HepG2 (cell line): Measurements from ENCODE around the gene MBD5. TPM values are rescaled to one million over a fixed set of nuclear protein-coding genes. Genes with fewer than 3 reads are reported as not detected.

Experiments
- ATF4 ChIP-seq, 2 experiments: fragments of 450-650 bp in 1 of 2; sonication (generic) in 1 of 2; formaldehyde crosslinking; IDR thresholded peaks; 2 replicates each; pipeline versions ENCODE4 v1.5.0 to v1.8.0; 2020 to 2022; ENCODE audit warnings: mild to moderate bottlenecking in 1 of 2, missing genetic modification reagents in 1 of 2
- CEBPG ChIP-seq: IDR thresholded peaks from 2 replicates; pipeline ENCODE4 v1.6.1; 2016
- CREB3 ChIP-seq: sonication (generic); formaldehyde crosslinking; IDR thresholded peaks from 2 replicates; pipeline ENCODE4 v1.5.0; 2020; ENCODE audit warnings: missing genetic modification reagents
- GATAD1 ChIP-seq: IDR thresholded peaks from 2 replicates; pipeline ENCODE4 v1.6.1; 2016; ENCODE audit warnings: missing genetic modification reagents, missing compliant biosample characterization
- HNRNPK ChIP-seq: fragments of 200-400 bp; formaldehyde crosslinking; IDR thresholded peaks from 2 replicates; pipeline ENCODE4 v1.6.1; 2018; ENCODE audit warnings: low read length, low read depth, moderate library complexity, mild to moderate bottlenecking; ENCODE audit not compliant: poor library complexity, severe bottlenecking
- HOXA7 ChIP-seq: sonication (generic); formaldehyde crosslinking; IDR thresholded peaks from 2 replicates; pipeline ENCODE4 v1.8.1; 2022; ENCODE audit warnings: mild to moderate bottlenecking, missing genetic modification reagents, moderate library complexity
- KMT2A ChIP-seq: sonication (generic); formaldehyde crosslinking; IDR thresholded peaks from 2 replicates; pipeline ENCODE4 v1.4.0; 2020; ENCODE audit warnings: missing genetic modification reagents
- MIXL1 ChIP-seq: IDR thresholded peaks from 2 replicates; pipeline ENCODE4 v1.6.1; 2016
- NR1H2 ChIP-seq: sonication (generic); formaldehyde crosslinking; IDR thresholded peaks from 2 replicates; pipeline ENCODE4 v1.8.1; 2022; ENCODE audit warnings: low read depth, missing genetic modification reagents, borderline replicate concordance
- PRDM15 ChIP-seq: sonication (generic); formaldehyde crosslinking; IDR thresholded peaks from 2 replicates; pipeline ENCODE4 v1.4.0; 2020; ENCODE audit warnings: missing genetic modification reagents
- RELA ChIP-seq: sonication (generic); formaldehyde crosslinking; IDR thresholded peaks from 2 replicates; pipeline ENCODE4 v1.4.0; 2020; ENCODE audit warnings: missing genetic modification reagents
- THYN1 ChIP-seq: sonication (generic); formaldehyde crosslinking; IDR thresholded peaks from 2 replicates; pipeline ENCODE4 v1.8.1; 2023; ENCODE audit warnings: low read depth, mild to moderate bottlenecking, moderate library complexity, missing genetic modification reagents, borderline replicate concordance
- ZBTB1 ChIP-seq: sonication (generic); formaldehyde crosslinking; IDR thresholded peaks from 2 replicates; pipeline ENCODE4 v1.4.0; 2020; ENCODE audit warnings: missing genetic modification reagents, borderline replicate concordance
- ZBTB14 ChIP-seq: sonication (generic); formaldehyde crosslinking; IDR thresholded peaks from 2 replicates; pipeline ENCODE4 v1.4.0; 2020; ENCODE audit warnings: missing genetic modification reagents
- ZC3H4 ChIP-seq: sonication (generic); formaldehyde crosslinking; IDR thresholded peaks from 2 replicates; pipeline ENCODE4 v1.4.0; 2020; ENCODE audit warnings: missing genetic modification reagents, borderline replicate concordance
- ZFP91 ChIP-seq: sonication (generic); formaldehyde crosslinking; IDR thresholded peaks from 2 replicates; pipeline ENCODE4 v1.9.0; 2022; ENCODE audit warnings: missing genetic modification reagents, mild to moderate bottlenecking, borderline replicate concordance
- ZNF207 ChIP-seq: fragments of 450-650 bp; IDR thresholded peaks from 2 replicates; pipeline ENCODE4 v1.6.1; 2016; ENCODE audit warnings: antibody characterized with exemption, borderline replicate concordance
- ZNF234 ChIP-seq: sonication (generic); formaldehyde crosslinking; conservative IDR thresholded peaks from 2 replicates; pipeline ENCODE4 v1.5.1; 2020; ENCODE audit warnings: mild to moderate bottlenecking, missing genetic modification reagents
- ZNF496 ChIP-seq: sonication (generic); formaldehyde crosslinking; IDR thresholded peaks from 2 replicates; pipeline ENCODE4 v1.8.1; 2023; ENCODE audit warnings: mild to moderate bottlenecking, moderate library complexity, missing genetic modification reagents; ENCODE audit not compliant: insufficient replicate concordance
- ZNF598 ChIP-seq: sonication (generic); formaldehyde crosslinking; IDR thresholded peaks from 2 replicates; pipeline ENCODE4 v1.5.1; 2020; ENCODE audit warnings: mild to moderate bottlenecking, missing genetic modification reagents, borderline replicate concordance
- polyA plus RNA-seq, 8 experiments: library from polyadenylated mRNA; depleted of rRNA in 3 of 8; stranded (reverse) in 7 of 8; unstranded in 1 of 8; fragments of >200 nt; fragmentation: Illumina TruSeq in 4 of 8; extraction: Trizol in 4 of 8; gene quantifications; 2 replicates each; pipeline versions ENCODE4 v1.2.1 to v1.2.3, GENCODE V29; 2011 to 2016; ENCODE audit warnings: low read depth in 4 of 8, missing spikeins in 1 of 8, mixed read lengths in 1 of 8; ENCODE audit not compliant: insufficient read depth in 1 of 8
- total RNA-seq, 5 experiments: library from RNA; depleted of rRNA; stranded (reverse); fragments of >200 nt; fragmentation: Illumina TruSeq; extraction: Trizol; gene quantifications; 2 replicates each; pipeline ENCODE4 v1.2.3, GENCODE V29; 2016; ENCODE audit warnings: low read depth in 1 of 5

Gene MBD5
- total and polyA plus RNA-seq, 2 of the 13 experiments (the other 11 are each of a cell fraction or from before 2014, with no cell fraction given): 13.5 to 26.4 TPM

GRCh38 chr2:148020111-148021058 is 506 bp upstream of the MBD5 start, which contains the start of gene ORC4 (continued):
- TF ChIP-seq CREB3 (CRISPR knock-in tag) (no peak), ZBTB14 (CRISPR knock-in tag) (no peak), KMT2A (peak; percentile 97), ATF4 (CRISPR knock-in tag; IDR thresholded peaks at IDR 0.05) (peak in 1 of 2 experiments; percentile 76; a peak in 2 of 4 replicates), ZNF496 (CRISPR knock-in tag) (no peak), ZBTB1 (CRISPR knock-in tag) (no peak), ZNF598 (peak; percentile 48; the same call in 1 of the 2 replicates), CEBPG (CRISPR knock-in tag) (0 out of 2 replicates have a peak, but pooled peaks have one; percentile 5), GATAD1 (CRISPR knock-in tag) (peak; percentile 93), HOXA7 (CRISPR knock-in tag) (no peak), ZNF234 (no peak; the same call in 1 of the 2 replicates), PRDM15 (CRISPR knock-in tag) (no peak), ZNF207 (no peak), ZFP91 (peak; percentile 85), HNRNPK (peak; percentile 56), ZC3H4 (CRISPR knock-in tag) (no peak), RELA (CRISPR knock-in tag) (no peak), NR1H2 (CRISPR knock-in tag) (peak; percentile 74; the same call in 1 of the 2 replicates), THYN1 (CRISPR knock-in tag) (no peak), MIXL1 (peak; percentile 41; the same call in 1 of the 2 replicates)
